Fibroblast of lung (primary cell): ENCODE measurements around the gene EPHB1. TPM values are rescaled to one million over a fixed set of nuclear protein-coding genes. Genes with fewer than 3 reads are reported as not detected.

Experiments
- DNase-seq, 2 donors: peaks; one replicate each; pipeline versions ENCODE4 v3.0.0 to v3.0.0-alpha.2; 2010; ENCODE audit warnings: low read depth in 2 of 2
- H2AFZ ChIP-seq: 2 replicates; pipeline ENCODE4 v1.5.1; 2012; ENCODE audit warnings: low read length, control low read depth, inconsistent platforms
- H3K27ac ChIP-seq: 2 replicates; pipeline ENCODE4 v1.5.1; 2011; ENCODE audit warnings: low read length, control low read depth; ENCODE audit not compliant: insufficient read depth
- H3K27me3 ChIP-seq: 2 replicates; pipeline ENCODE4 v1.5.1; 2011; ENCODE audit warnings: mild to moderate bottlenecking, low read length; ENCODE audit not compliant: control insufficient read depth, insufficient read depth
- H3K36me3 ChIP-seq: 2 replicates; pipeline ENCODE4 v1.5.1; 2011; ENCODE audit warnings: low read length; ENCODE audit not compliant: control insufficient read depth, insufficient read depth
- H3K4me1 ChIP-seq: 2 replicates; pipeline ENCODE4 v1.5.1; 2011; ENCODE audit warnings: low read length; ENCODE audit not compliant: control insufficient read depth, insufficient read depth; ENCODE audit errors: extremely low read depth
- H3K4me2 ChIP-seq: 2 replicates; pipeline ENCODE4 v1.5.1; 2011; ENCODE audit warnings: low read length, control low read depth; ENCODE audit not compliant: insufficient read depth; ENCODE audit errors: extremely low read depth
- H3K4me3 ChIP-seq, 4 experiments: fragments of 200-600 bp in 1 of 4; sonication (generic) in 1 of 4; replicated peaks in 1 of 4; 2 replicates each; pipeline ENCODE4 v1.5.1; 2011 to 2016; ENCODE audit warnings: low read length in 4 of 4, low read depth in 3 of 4, mild to moderate bottlenecking in 3 of 4, control low read depth in 2 of 4, inconsistent platforms in 1 of 4, mixed read lengths in 1 of 4; ENCODE audit not compliant: insufficient read depth in 1 of 4; ENCODE audit errors: control extremely low read depth in 1 of 4
- H3K79me2 ChIP-seq: 2 replicates; pipeline ENCODE4 v1.5.1; 2012; ENCODE audit warnings: mild to moderate bottlenecking, low read length, inconsistent platforms; ENCODE audit not compliant: control insufficient read depth, insufficient read depth
- H3K9ac ChIP-seq: 2 replicates; pipeline ENCODE4 v1.5.1; 2011; ENCODE audit warnings: mild to moderate bottlenecking, low read length, control low read depth; ENCODE audit not compliant: insufficient read depth
- H3K9me3 ChIP-seq: 2 replicates; pipeline ENCODE4 v1.5.1; 2012; ENCODE audit warnings: low read depth, low read length; ENCODE audit not compliant: control insufficient read depth, insufficient read depth
- H4K20me1 ChIP-seq: 2 replicates; pipeline ENCODE4 v1.5.1; 2011; ENCODE audit warnings: low read length; ENCODE audit not compliant: control insufficient read depth, insufficient read depth; ENCODE audit errors: extremely low read depth
- EZH2 ChIP-seq: IDR thresholded peaks from 2 replicates; pipeline ENCODE4 v1.5.1; 2012; ENCODE audit warnings: low read length, control low read depth, mild to moderate bottlenecking; ENCODE audit errors: missing control alignments
- polyA plus RNA-seq, 2 donors: library from polyadenylated mRNA; depleted of rRNA in 1 of 2; stranded (reverse) in 1 of 2; unstranded in 1 of 2; fragments of >200 nt; gene quantifications; 2 replicates each; pipeline ENCODE4 v1.2.1, GENCODE V29; 2011 to 2012; ENCODE audit warnings: missing spikeins in 1 of 2
- total RNA-seq: library from RNA; depleted of rRNA; stranded (reverse); fragments of >200 nt; gene quantifications from 2 replicates; pipeline ENCODE4 v1.2.1, GENCODE V29; 2014
- TF ChIP-seq, protein P1 (sequence below), 2 donors: IDR thresholded peaks in 1 of 2; conservative IDR thresholded peaks in 1 of 2; 1 replicate in 1 of 2; 2 replicates in 1 of 2; pipeline ENCODE4 v1.5.1; 2011 to 2012; ENCODE audit warnings: low read length in 2 of 2, control low read depth in 1 of 2, inconsistent platforms in 1 of 2, low read depth in 1 of 2, mild to moderate bottlenecking in 1 of 2

The EPHB1 gene
- total and polyA plus RNA-seq, 2 donors (not counting 1 experiment from before 2014, with no cell fraction given): 0.14 to 0.50 TPM

DNA sequence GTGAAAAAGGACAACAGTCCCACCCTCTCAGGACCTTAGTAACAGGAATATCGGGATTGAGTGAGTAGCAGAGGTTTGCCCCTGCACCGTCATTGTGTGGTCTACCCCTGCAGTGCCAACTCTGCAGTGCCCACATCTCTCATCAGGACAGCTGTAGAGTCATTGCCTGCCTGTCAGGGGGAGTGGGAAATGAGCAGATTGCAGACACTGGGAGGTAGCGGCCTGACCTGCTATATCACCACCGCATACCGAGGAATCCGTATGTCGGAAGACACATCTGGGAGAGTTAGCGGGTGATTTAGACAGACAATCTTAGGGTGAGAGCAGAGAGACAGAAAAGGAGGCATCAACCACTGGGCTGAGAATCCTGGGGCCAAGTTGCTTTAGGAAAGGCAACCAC, 218.1 kb downstream of the EPHB1 start:
- TF ChIP-seq EZH2: no peak
- TF ChIP-seq, protein P1, sequence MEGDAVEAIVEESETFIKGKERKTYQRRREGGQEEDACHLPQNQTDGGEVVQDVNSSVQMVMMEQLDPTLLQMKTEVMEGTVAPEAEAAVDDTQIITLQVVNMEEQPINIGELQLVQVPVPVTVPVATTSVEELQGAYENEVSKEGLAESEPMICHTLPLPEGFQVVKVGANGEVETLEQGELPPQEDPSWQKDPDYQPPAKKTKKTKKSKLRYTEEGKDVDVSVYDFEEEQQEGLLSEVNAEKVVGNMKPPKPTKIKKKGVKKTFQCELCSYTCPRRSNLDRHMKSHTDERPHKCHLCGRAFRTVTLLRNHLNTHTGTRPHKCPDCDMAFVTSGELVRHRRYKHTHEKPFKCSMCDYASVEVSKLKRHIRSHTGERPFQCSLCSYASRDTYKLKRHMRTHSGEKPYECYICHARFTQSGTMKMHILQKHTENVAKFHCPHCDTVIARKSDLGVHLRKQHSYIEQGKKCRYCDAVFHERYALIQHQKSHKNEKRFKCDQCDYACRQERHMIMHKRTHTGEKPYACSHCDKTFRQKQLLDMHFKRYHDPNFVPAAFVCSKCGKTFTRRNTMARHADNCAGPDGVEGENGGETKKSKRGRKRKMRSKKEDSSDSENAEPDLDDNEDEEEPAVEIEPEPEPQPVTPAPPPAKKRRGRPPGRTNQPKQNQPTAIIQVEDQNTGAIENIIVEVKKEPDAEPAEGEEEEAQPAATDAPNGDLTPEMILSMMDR (conservative IDR thresholded peaks at IDR 0.05 in 1 of 2, IDR thresholded peaks at IDR 0.05 in 1 of 2; ENCODE audit: low read depth in 1 of 2, low read length in 2 of 2): no peak
- no peak overlapping the region for H3K27ac ChIP-seq
- DNase-seq: no peak
- H3K36me3 ChIP-seq: no peaks in the 10 kb centered on the region
- no peak overlapping the region for H3K9ac ChIP-seq
- H4K20me1 ChIP-seq: no peaks in the 10 kb centered on the region
- H3K4me1 ChIP-seq: no peaks in the 10 kb centered on the region
- H3K9me3 ChIP-seq: no peaks in the 10 kb centered on the region
- no peak overlapping the region for H3K4me2 ChIP-seq
- H3K4me3 ChIP-seq: no peak overlapping the region
- no peaks in the 10 kb centered on the region for H3K27me3 ChIP-seq
- no peaks in the 10 kb centered on the region for H3K79me2 ChIP-seq
- H2AFZ ChIP-seq: no peak overlapping the region

DNA sequence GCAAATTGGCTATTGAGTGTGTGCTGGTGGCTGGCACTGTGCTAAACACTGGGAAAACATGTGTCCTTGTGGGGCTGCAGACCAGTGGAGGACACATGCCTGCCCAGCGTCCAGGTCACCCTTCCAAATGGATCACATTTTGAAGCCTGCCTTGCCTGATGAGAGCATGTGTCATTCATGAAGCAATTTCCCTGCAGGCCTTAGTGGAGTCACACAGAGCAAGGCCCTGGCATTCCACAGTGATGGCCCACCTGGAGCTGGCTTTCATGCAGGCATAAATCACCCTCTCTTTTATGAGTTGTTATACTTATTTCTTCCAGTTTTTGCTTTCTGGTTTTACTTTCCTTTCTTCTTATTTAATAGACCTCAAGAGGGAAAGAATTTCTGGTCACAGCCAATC, 219.5 kb downstream of the EPHB1 start:
- no peaks in the 10 kb centered on the region for H3K79me2 ChIP-seq
- H3K9me3 ChIP-seq: no peaks in the 10 kb centered on the region
- H3K27ac ChIP-seq: no peak overlapping the region
- DNase-seq: no peak
- H4K20me1 ChIP-seq: no peaks in the 10 kb centered on the region
- no peak overlapping the region for H3K4me3 ChIP-seq
- H3K27me3 ChIP-seq: no peaks in the 10 kb centered on the region
- no peak overlapping the region for H3K9ac ChIP-seq
- H3K4me2 ChIP-seq: no peak overlapping the region
- H3K4me1 ChIP-seq: no peaks in the 10 kb centered on the region
- TF ChIP-seq EZH2: no peak
- TF ChIP-seq, protein P1 (conservative IDR thresholded peaks at IDR 0.05 in 1 of 2, IDR thresholded peaks at IDR 0.05 in 1 of 2; ENCODE audit: low read depth in 1 of 2, low read length in 2 of 2): no peak
- H3K36me3 ChIP-seq: no peaks in the 10 kb centered on the region
- no peak overlapping the region for H2AFZ ChIP-seq

DNA sequence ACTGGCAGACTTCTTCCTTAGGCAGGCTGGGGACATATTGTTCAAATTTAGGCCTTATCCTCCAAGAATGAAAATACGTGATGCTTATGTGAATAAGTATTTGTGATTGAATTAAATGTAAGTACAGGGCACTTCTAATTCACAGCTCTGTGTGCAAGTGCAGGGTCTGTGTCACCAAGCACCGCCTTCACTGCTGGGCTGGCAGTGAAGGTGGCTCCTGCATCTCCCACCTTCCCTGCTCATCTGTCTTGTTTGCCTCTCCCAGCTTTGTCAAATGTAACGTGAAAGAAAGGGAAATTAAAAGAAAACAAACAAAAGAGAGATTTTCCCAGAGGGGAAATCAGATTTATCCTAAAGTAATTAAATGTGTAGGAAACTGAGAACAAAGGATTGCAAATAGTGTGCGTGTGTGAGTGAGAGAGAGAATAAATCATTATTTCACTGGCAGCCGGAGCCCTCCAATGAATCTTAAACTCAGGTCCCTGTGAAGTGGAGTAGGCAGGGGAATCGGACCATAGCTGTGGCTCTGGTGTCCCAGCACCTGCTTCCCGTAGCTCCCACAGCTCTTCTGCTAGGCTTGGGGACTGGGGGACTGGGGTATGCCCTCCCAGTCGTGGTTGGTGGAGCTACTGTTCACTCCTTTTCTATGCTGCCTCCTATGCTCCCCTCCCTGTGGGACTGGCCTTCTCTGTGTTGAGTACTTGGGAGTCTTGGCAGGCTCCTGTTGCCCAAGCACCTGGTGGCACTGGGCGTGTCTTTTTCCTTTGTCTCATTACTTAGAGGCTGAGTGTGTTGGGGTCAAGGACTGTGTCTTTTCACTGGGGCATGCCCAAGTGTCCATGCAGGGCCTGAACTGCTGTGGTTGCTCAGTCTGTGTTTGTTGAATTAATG, 222.2 kb downstream of the EPHB1 start:
- H3K4me2 ChIP-seq: no peak overlapping the region
- no peaks in the 10 kb centered on the region for H4K20me1 ChIP-seq
- no peaks in the 10 kb centered on the region for H3K27me3 ChIP-seq
- H3K9ac ChIP-seq: no peak overlapping the region
- H3K9me3 ChIP-seq: no peaks in the 10 kb centered on the region
- H2AFZ ChIP-seq: no peak overlapping the region
- no peak for DNase-seq
- H3K27ac ChIP-seq: no peak overlapping the region
- no peaks in the 10 kb centered on the region for H3K79me2 ChIP-seq
- H3K36me3 ChIP-seq: no peaks in the 10 kb centered on the region
- TF ChIP-seq, protein P1 (conservative IDR thresholded peaks at IDR 0.05 in 1 of 2, IDR thresholded peaks at IDR 0.05 in 1 of 2; ENCODE audit: low read depth in 1 of 2, low read length in 2 of 2): no peak
- no peak for TF ChIP-seq EZH2
- no peaks in the 10 kb centered on the region for H3K4me1 ChIP-seq
- H3K4me3 ChIP-seq: no peak overlapping the region
